Pancreas (tissue), 10 donors: ENCODE results near the gene HELZ. TPM values are rescaled to one million over a fixed set of nuclear protein-coding genes. Genes with fewer than 3 reads are reported as not detected.
A peak's percentile ranks its signal among the peaks of the same experiment; 100 is the strongest.

ENCODE experiments used
- ATAC-seq, 4 donors: fragments of 200-7000 bp; cut with Tn5 transposase; one replicate each; pipeline versions ENCODE4 v1.8.0 to v1.9.1; 2020; ENCODE audit warnings: mild to moderate bottlenecking in 4 of 4, moderate library complexity in 4 of 4
- DNase-seq, 6 donors: peaks; one replicate each; pipeline ENCODE4 v3.0.0-alpha.2; 2020
- FAIRE-seq: peaks from 2 replicates; lab custom pipeline; 2012; peaks lifted over from hg19 to GRCh38; lab: Jason Lieb, UNC
- H3K27ac ChIP-seq, 4 donors: fragments of 200-600 bp; sonication (generic); 1 replicate in 3 of 4; 2 replicates in 1 of 4; pipeline versions ENCODE4 v1.5.0 to v1.8.0; 2020
- H3K27me3 ChIP-seq, 4 donors: fragments of 200-600 bp; one replicate each; pipeline ENCODE4 v1.8.0; 2021
- H3K36me3 ChIP-seq, 3 donors: fragments of 200-600 bp; sonication (generic) in 1 of 3; one replicate each; pipeline versions ENCODE4 v1.5.0 to v1.8.0; 2020 to 2021
- H3K4me1 ChIP-seq, 3 donors: fragments of 200-600 bp; one replicate each; pipeline ENCODE4 v1.8.0; 2021
- H3K4me3 ChIP-seq, 4 donors: fragments of 200-600 bp; sonication (generic) in 2 of 4; one replicate each; pipeline versions ENCODE4 v1.5.0 to v1.8.0; 2020 to 2021
- H3K9me3 ChIP-seq, 4 donors: fragments of 200-600 bp; one replicate each; pipeline ENCODE4 v1.8.0; 2021
- CTCF ChIP-seq, 4 donors: fragments of 200-600 bp; sonication (generic) in 3 of 4; IDR thresholded peaks; one replicate each; pipeline versions ENCODE4 v1.5.0 to v1.8.0; 2021; ENCODE audit warnings: antibody characterized with exemption in 4 of 4
- WGBS, 2 donors: extraction: QIAGEN DNeasy Blood & Tissue Kit; methylation state at CpG; one replicate each; pipeline ENCODE4 v1.1.7; 2013; 5-methylcytosine and 5-hydroxymethylcytosine counted together
- intact Hi-C, 3 donors: fragments of 100-400 bp; cut with DNase I; formaldehyde crosslinking; loops; one replicate each; pipeline versions ENCODE4 v1.11.1 to v1.14.2; 2022
- polyA plus RNA-seq, 2 donors: library from polyadenylated mRNA; stranded (reverse); fragments of 200-250 nt; gene quantifications; one replicate each; pipeline ENCODE4 v1.2.3, GENCODE V29; 2013
- total RNA-seq, 6 donors: library from RNA; stranded (reverse); fragmentation: NEBNext Ultra II Directional in 4 of 6; extraction: Animal tissue kit (Norgen Biotek cat#: 25700) in 4 of 6; gene quantifications; one replicate each; pipeline versions ENCODE4 v1.2.1 to v1.2.4, GENCODE V29; 2021 to 2023
- donor health status: healthy with polysubstance abuse.
- donor health status: DM: no; HTN: no; CAD: no; lungs with moderate emphysema.
- donor health status: DM: no; HTN: no; CAD: no.
- donor health status: control.
- donor health status: control.
- donor health status: Bipolar disorder and iron deficiency.
- donor health status: DM: yes; HTN: yes; CAD: no.
- donor health status: DM: no; HTN: no; CAD: no.
- donor health status: DM: no; HTN: no; CAD: no.
- donor health status: DM: yes; HTN: yes; CAD: no.

The HELZ gene
- total and polyA plus RNA-seq, 8 donors = 4.1 to 36.6 (median 23.9) TPM

DNA sequence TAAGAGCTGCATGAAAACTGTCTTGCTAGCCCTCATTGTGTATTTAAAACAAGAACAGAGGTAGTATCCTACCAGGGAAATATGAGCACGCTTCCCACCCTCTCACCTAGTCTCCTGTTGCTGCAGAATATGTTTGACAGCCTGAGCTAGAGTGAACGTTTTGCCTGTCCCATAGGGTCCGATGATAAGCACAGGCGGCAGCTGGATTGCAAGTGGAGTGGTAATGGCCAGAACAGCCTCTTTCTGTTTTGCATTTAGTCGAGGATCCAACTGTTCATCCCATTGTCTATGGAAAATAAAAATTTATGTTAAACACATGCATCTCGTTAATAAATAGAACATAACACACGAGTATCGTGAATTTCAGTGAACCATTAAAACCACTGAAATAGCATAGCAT, 84.2 kb downstream of the HELZ start:
- no peak for TF ChIP-seq CTCF (IDR thresholded peaks at IDR 0.05)
- Histone ChIP-seq H3K27me3 (no peaks in the 10 kb centered on the region), H3K27ac (no peak overlapping the region), H3K4me3 (no peak overlapping the region), H3K4me1 (peaks cover 0 to 3% (median 0%) of the 10 kb centered on the region in 3 donors), H3K9me3 (no peaks in the 10 kb centered on the region), H3K36me3 (peaks cover 0 to 18% (median 2%) of the 10 kb centered on the region in 3 donors)
- DNase-seq (no peak), FAIRE-seq (no peak), ATAC-seq (no peak)
- 85 to 89% methylated on average over 8 of the region's 8 CpGs for WGBS, 2 donors
- intact Hi-C loops = no loop called here

DNA sequence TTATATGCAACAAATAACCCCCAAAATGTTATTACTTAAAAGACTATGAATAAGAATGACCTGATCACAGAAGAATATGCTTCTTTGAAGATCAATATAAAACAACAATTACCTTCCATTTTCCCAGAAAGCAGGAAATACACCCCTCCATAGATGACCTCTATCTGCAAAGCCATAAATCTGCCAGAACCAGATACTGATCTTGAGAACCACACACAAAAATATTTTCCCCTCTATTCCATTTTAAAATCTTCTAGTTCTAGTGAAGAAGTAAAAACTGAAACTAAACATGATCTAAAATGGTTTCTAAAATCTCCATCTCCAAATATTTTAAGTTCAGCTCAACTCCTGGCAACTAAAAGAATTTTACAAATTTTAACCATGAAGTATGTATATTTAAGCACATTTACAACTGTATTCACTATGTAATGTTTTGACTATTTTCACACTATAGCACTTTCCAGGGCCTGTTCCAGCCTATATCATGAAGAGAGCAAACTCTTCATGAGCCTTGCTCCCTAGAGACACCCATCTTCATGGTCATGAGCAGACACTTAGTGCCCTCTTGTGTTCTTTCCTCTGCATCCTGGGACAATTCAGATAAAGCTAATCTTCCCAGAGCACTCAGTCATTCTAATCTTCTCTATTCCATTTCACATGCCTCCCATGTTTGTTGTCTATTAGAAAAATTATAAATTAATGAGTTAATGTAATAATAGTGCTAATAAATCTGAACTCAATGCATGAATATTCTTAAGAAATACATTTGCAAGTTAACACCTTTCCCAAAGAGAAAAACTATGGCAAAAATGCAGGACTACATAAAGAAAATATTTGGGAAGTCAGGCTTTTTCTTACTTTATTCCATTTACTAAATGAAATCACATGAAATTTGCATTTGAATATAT, 87.0 kb downstream of the HELZ start:
- H3K27me3 ChIP-seq = no peaks in the 10 kb centered on the region
- H3K36me3 ChIP-seq = peaks cover 0 to 9% (median 2%) of the 10 kb centered on the region in 3 donors
- ATAC-seq (peak in 3 of 4 donors; percentile 69 to 83 (median 82)), FAIRE-seq (no peak), DNase-seq (no peak)
- H3K9me3 ChIP-seq = no peaks in the 10 kb centered on the region
- no peak for TF ChIP-seq CTCF (IDR thresholded peaks at IDR 0.05)
- H3K4me1 ChIP-seq = peaks cover 0 to 3% (median 0%) of the 10 kb centered on the region in 3 donors
- H3K4me3 ChIP-seq = no peak overlapping the region
- H3K27ac ChIP-seq = peak overlapping the region in 1 of 4 donors; percentile 25
- intact Hi-C loops = no loop called here

DNA sequence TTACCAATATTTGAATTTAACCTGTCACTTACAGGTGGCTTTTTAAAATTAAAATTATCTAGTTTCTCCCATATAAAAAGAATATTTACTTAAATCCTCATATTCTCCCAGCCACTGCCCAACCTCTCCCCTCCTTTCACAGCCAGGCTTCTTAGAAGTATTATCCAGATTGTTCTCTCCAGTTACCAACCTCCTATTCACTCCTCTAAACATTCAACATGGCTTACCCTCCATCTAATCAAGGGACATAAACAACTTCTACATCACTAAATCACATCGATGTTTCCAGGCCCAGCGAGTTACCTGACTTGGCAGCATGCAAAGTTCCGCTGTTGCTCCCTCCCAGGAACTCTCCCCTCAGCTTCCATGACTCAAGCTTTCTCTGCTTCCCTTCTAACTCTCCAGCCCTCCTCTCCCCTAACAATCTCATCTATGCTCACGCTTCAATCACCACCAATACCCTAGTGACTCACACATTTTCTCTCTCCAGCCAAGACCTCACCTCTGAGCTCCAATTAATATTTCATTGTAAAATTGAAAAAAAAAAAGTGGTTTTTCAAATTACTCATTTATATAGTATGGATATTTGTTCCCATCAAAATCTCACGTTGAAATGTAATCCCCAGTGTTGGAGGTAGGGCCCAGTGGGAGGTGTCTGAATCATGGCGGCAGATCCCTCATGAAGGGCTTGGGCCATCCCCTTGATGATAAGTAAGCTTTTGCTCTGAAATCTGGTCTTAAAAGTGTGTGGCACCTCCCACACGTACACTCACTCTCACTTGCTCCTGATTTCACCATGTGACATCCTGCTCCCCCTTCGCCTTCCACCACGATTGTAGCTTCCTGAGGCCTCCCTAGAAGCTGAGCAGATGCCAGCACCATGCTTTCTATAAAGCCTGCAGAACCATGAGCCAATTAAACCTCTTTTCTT, 88.5 kb downstream of the HELZ start:
- Histone ChIP-seq H3K36me3 (peaks cover 0 to 9% (median 2%) of the 10 kb centered on the region in 3 donors), H3K27me3 (no peaks in the 10 kb centered on the region), H3K4me1 (peaks cover 0 to 3% (median 0%) of the 10 kb centered on the region in 3 donors), H3K4me3 (no peak overlapping the region), H3K9me3 (no peaks in the 10 kb centered on the region), H3K27ac (no peak overlapping the region)
- TF ChIP-seq CTCF (IDR thresholded peaks at IDR 0.05) = no peak
- intact Hi-C loops = no loop called here
- WGBS, 2 donors = 86 to 92% methylated on average over 9 of the region's 9 CpGs
- DNase-seq (no peak), ATAC-seq (no peak), FAIRE-seq (no peak)

GRCh38 chr17:67152824-67153223, 92.2 kb downstream of the HELZ start:
- ATAC-seq (no peak), FAIRE-seq (no peak), DNase-seq (no peak)
- no peaks in the 10 kb centered on the region for H3K4me1 ChIP-seq
- TF ChIP-seq CTCF (IDR thresholded peaks at IDR 0.05) = no peak
- no peak overlapping the region for H3K27ac ChIP-seq
- WGBS, 2 donors = 91 to 94% methylated on average over 2 of the region's 2 CpGs
- H3K4me3 ChIP-seq = no peak overlapping the region
- no peaks in the 10 kb centered on the region for H3K27me3 ChIP-seq
- intact Hi-C loops = no loop called here
- H3K9me3 ChIP-seq = no peaks in the 10 kb centered on the region
- H3K36me3 ChIP-seq = peaks cover 0 to 6% (median 0%) of the 10 kb centered on the region in 3 donors
